ENCODE data around the gene LRMDA. TPM values are rescaled to one million over a fixed set of nuclear protein-coding genes. Genes with fewer than 3 reads are reported as not detected.

Gene LRMDA
- total RNA-seq, 4 donors from 2014 or later, result 1.5 to 15.7 (median 4.6) TPM

DNA sequence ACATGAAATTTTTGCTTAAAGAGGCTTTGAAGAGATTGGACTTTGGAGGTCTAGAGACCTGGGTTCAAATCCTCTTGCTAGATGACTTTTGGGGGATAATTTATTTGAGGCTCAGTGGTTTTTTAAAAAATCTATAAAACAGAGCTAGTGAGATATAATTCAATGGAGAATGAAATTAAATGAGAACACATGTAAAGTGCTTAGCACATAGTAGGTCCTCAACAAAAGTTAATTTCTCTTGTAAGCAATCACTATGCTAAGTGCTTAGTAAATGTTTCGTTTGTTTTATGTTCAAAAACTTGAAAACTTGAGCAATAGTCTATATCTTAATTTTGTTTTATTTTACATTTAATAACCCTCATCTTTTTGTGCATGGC is 64.8 kb downstream of the LRMDA start:
- TF ChIP-seq, protein P1, sequence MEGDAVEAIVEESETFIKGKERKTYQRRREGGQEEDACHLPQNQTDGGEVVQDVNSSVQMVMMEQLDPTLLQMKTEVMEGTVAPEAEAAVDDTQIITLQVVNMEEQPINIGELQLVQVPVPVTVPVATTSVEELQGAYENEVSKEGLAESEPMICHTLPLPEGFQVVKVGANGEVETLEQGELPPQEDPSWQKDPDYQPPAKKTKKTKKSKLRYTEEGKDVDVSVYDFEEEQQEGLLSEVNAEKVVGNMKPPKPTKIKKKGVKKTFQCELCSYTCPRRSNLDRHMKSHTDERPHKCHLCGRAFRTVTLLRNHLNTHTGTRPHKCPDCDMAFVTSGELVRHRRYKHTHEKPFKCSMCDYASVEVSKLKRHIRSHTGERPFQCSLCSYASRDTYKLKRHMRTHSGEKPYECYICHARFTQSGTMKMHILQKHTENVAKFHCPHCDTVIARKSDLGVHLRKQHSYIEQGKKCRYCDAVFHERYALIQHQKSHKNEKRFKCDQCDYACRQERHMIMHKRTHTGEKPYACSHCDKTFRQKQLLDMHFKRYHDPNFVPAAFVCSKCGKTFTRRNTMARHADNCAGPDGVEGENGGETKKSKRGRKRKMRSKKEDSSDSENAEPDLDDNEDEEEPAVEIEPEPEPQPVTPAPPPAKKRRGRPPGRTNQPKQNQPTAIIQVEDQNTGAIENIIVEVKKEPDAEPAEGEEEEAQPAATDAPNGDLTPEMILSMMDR (IDR thresholded peaks at IDR 0.05), result no peak
- no peak for TF ChIP-seq POLR2A (IDR thresholded peaks at IDR 0.05)
- DNase-seq, result no peak
- Histone ChIP-seq H3K36me3 (no peaks in the 10 kb centered on the region), H3K9me3 (no peaks in the 10 kb centered on the region), H3K4me3 (no peak overlapping the region), H3K27me3 (no peaks in the 10 kb centered on the region), H3K27ac (no peak overlapping the region), H3K4me1 (no peaks in the 10 kb centered on the region)
- intact Hi-C loops (cut with DNase I; ENCODE audit: low total_unique reads), result no loop called here

DNA sequence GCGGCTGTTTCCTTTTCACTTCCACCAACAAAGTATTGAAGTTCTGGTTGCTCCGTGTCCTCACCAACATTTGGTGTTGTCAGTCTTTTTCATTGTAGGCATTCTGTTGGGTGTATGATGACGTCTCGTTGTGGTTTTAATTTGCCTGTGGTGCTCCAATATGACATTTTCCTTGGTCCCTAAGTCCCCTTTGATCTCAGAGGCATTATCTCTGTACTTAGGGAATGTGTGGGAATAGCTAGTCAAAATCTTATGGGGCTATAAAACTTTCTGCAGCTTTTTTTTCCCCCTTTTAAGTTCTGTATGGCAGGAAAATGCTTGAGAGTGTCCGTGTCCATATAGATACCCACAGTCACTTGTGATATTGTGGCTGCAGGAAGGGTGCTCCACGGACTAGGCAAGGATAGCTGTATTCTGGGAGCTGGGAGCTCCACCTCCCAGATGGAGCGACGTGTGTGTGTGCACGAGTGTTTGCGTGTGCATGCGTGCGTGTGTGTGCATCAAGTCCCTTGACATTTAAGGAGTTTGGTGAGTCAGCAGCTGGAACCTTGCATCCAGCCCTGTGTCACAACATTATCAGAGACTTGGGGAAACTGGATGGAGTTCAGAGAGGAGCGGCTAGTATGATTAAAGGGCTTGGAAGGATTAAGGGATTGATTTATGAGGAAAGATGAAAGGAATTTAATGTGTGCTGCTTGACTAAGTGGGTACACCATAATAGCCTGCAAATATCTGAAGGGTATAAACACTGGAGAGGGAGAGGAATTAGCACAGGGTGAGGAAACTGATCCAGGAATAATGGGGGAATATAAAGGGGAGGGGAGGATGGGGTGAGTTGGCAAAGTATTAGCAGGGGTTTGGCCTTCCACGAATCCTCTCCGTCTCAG is 66.8 kb downstream of the LRMDA start:
- no peak overlapping the region for H3K4me3 ChIP-seq
- H3K36me3 ChIP-seq, result no peaks in the 10 kb centered on the region
- H3K27ac ChIP-seq, result peak overlapping the region in 1 of 2 donors; percentile 37
- no peaks in the 10 kb centered on the region for H3K4me1 ChIP-seq
- intact Hi-C loops (cut with DNase I; ENCODE audit: low total_unique reads), result no loop called here
- TF ChIP-seq, protein P1 (IDR thresholded peaks at IDR 0.05), result no peak
- TF ChIP-seq POLR2A (IDR thresholded peaks at IDR 0.05), result no peak
- peak; percentile 65 to 70 for DNase-seq
- no peaks in the 10 kb centered on the region for H3K27me3 ChIP-seq
- no peaks in the 10 kb centered on the region for H3K9me3 ChIP-seq

DNA sequence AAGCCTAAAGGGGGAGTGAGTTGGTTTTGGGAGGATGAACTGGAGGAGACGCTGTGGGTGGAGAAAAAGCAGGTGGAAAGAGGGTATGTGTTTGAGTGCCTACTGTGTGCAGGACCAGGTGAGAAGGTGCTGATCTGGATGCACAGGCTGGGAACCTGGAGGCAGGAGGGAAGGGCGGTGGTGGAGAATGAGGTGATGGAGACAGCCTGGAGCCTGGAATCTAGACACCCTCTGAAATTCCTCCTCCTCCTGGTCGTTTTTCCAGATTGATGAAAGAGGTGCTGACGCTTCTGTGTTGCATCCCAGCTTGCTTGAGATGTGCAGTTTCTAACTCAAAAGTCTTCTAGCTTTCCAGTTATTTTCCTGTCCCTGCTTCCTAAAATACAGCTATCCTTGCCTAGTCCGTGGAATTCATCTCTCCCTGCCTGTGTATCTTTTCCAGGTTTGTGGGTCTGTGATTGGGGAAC is 67.5 kb downstream of the LRMDA start:
- Histone ChIP-seq H3K4me1 (no peaks in the 10 kb centered on the region), H3K27ac (peak overlapping the region in 1 of 2 donors; percentile 1), H3K27me3 (no peaks in the 10 kb centered on the region), H3K36me3 (no peaks in the 10 kb centered on the region), H3K9me3 (no peaks in the 10 kb centered on the region), H3K4me3 (no peak overlapping the region)
- no peak for DNase-seq
- intact Hi-C loops (cut with DNase I; ENCODE audit: low total_unique reads), result no loop called here
- TF ChIP-seq, protein P1 (IDR thresholded peaks at IDR 0.05), result no peak
- TF ChIP-seq POLR2A (IDR thresholded peaks at IDR 0.05), result no peak

DNA sequence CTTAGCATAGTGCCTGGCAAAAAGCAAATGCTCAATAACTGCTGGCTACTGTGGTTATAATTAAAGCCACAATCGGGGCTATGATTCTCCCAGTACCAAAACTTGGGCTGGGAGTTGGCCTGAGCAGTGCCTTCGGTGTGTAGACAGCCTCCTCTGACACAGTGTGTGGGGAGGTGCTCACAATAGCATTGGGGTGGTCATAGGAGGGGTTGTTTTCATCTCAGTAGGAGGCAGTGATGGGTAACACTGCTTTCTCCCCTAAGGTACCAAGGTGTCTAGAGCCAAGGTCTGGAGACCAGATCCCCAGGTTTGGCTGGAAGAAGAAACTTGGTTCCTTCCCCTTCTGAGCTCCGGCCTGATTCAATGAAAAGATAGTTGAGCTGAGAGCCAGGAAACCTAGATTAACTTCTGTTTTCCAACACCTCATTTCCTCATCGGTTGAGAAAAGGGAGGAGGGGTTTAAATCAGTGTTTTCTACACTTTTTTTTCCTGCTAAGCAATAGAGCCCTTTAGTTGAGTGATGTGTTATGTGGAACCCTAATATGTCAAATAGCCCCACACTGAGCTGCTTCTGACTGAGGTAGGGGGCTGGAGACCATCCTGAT is 68.2 kb downstream of the LRMDA start:
- peak overlapping the region in 1 of 2 donors; percentile 16 for H3K27ac ChIP-seq
- no peaks in the 10 kb centered on the region for H3K4me1 ChIP-seq
- intact Hi-C loops (cut with DNase I; ENCODE audit: low total_unique reads), result no loop called here
- H3K4me3 ChIP-seq, result no peak overlapping the region
- no peak for TF ChIP-seq POLR2A (IDR thresholded peaks at IDR 0.05)
- TF ChIP-seq, protein P1 (IDR thresholded peaks at IDR 0.05), result no peak
- H3K9me3 ChIP-seq, result no peaks in the 10 kb centered on the region
- DNase-seq, result no peak
- H3K36me3 ChIP-seq, result no peaks in the 10 kb centered on the region
- no peaks in the 10 kb centered on the region for H3K27me3 ChIP-seq

DNA sequence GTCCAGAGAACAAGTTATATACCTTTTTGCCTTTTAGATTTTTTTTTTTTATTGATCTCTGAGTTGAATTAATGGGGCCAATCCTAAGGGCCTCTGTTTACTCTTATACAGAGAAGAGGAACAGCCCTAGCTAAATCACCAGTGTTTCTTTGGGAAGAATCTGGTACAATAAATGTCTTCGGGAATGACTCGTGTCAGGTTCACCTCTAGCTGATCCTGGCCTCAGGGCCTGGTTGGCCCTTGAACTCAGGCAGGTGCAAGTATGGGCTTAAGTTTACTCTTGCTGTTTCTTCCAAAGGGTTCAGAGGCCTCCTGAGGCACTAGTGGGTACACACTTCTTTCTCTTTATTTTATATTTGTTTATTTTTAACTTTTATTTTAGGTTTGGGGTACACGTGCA is 71.0 kb downstream of the LRMDA start:
- no peak for TF ChIP-seq POLR2A (IDR thresholded peaks at IDR 0.05)
- TF ChIP-seq, protein P1 (IDR thresholded peaks at IDR 0.05), result no peak
- Histone ChIP-seq H3K36me3 (no peaks in the 10 kb centered on the region), H3K27me3 (no peaks in the 10 kb centered on the region), H3K4me1 (no peaks in the 10 kb centered on the region), H3K27ac (no peak overlapping the region), H3K9me3 (no peaks in the 10 kb centered on the region), H3K4me3 (no peak overlapping the region)
- intact Hi-C loops (cut with DNase I; ENCODE audit: low total_unique reads), result no loop called here
- no peak for DNase-seq
